ENCODE results near the gene SCN2B. TPM values are rescaled to one million over a fixed set of nuclear protein-coding genes. Genes with fewer than 3 reads are reported as not detected.
"Not testable (repeated sequence)": the region's sequence is repeated elsewhere in the genome, so short reads cannot be mapped to it uniquely, and the experiment has no call there.

The SCN2B gene
- polyA plus RNA-seq, 2 donors, result 0.06 to 0.19 TPM

- Histone ChIP-seq H3K9me3 (ENCODE audit: control insufficient read depth in 2 of 2, insufficient read depth in 1 of 2, low read depth in 1 of 2, low read length in 1 of 2) (no peaks in the 10 kb centered on the region), H3K36me3 (ENCODE audit: control insufficient read depth in 2 of 2, insufficient read depth in 2 of 2, low read length in 1 of 2) (no peaks in the 10 kb centered on the region), H3K27me3 (ENCODE audit: control insufficient read depth in 1 of 2, insufficient read depth in 2 of 2, low read length in 2 of 2) (no peaks in the 10 kb centered on the region), H3K4me1 (ENCODE audit: control insufficient read depth in 2 of 2, insufficient read depth in 2 of 2, low read length in 1 of 2) (peaks cover 0 to 4% of the 10 kb centered on the region in 2 donors), H3K27ac (ENCODE audit: low read depth in 2 of 2, low read length in 1 of 2) (no peak overlapping the region), H3K4me3 (ENCODE audit: low read depth in 1 of 2, low read length in 2 of 2) (no peak overlapping the region)
- WGBS, 2 donors, result 81 to 83% methylated on average over 6 of the region's 6 CpGs
Observed at GRCh38 chr11:118199135-118199534, 22.7 kb upstream of the SCN2B start.

GRCh38 chr11:118198370-118198769 is 21.9 kb upstream of the SCN2B start:
- peaks cover 0 to 4% of the 10 kb centered on the region in 2 donors for H3K4me1 ChIP-seq (ENCODE audit: control insufficient read depth in 2 of 2, insufficient read depth in 2 of 2, low read length in 1 of 2)
- no peaks in the 10 kb centered on the region for H3K9me3 ChIP-seq (ENCODE audit: control insufficient read depth in 2 of 2, insufficient read depth in 1 of 2, low read depth in 1 of 2, low read length in 1 of 2)
- no peak overlapping the region for H3K27ac ChIP-seq (ENCODE audit: low read depth in 2 of 2, low read length in 1 of 2)
- no peak overlapping the region for H3K4me3 ChIP-seq (ENCODE audit: low read depth in 1 of 2, low read length in 2 of 2)
- no peaks in the 10 kb centered on the region for H3K36me3 ChIP-seq (ENCODE audit: control insufficient read depth in 2 of 2, insufficient read depth in 2 of 2, low read length in 1 of 2)
- WGBS, 2 donors, result 1 to 2% methylated on average over 9 of the region's 9 CpGs
- H3K27me3 ChIP-seq (ENCODE audit: control insufficient read depth in 1 of 2, insufficient read depth in 2 of 2, low read length in 2 of 2), result no peaks in the 10 kb centered on the region

- no peaks in the 10 kb centered on the region for H3K27me3 ChIP-seq (ENCODE audit: control insufficient read depth in 1 of 2, insufficient read depth in 2 of 2, low read length in 2 of 2)
- 30 to 31% methylated on average over 10 of the region's 10 CpGs for WGBS, 2 donors
- H3K9me3 ChIP-seq (ENCODE audit: control insufficient read depth in 2 of 2, insufficient read depth in 1 of 2, low read depth in 1 of 2, low read length in 1 of 2), result no peaks in the 10 kb centered on the region
- H3K27ac ChIP-seq (ENCODE audit: low read depth in 2 of 2, low read length in 1 of 2), result peak overlapping the region; percentile 27 to 47
- no peaks in the 10 kb centered on the region for H3K36me3 ChIP-seq (ENCODE audit: control insufficient read depth in 2 of 2, insufficient read depth in 2 of 2, low read length in 1 of 2)
- no peak overlapping the region for H3K4me3 ChIP-seq (ENCODE audit: low read depth in 1 of 2, low read length in 2 of 2)
- H3K4me1 ChIP-seq (ENCODE audit: control insufficient read depth in 2 of 2, insufficient read depth in 2 of 2, low read length in 1 of 2), result peaks cover 0 to 4% of the 10 kb centered on the region in 2 donors
Observed at GRCh38 chr11:118194835-118195627, 18.6 kb upstream of the SCN2B start.

GRCh38 chr11:118193910-118194566 is 17.6 kb upstream of the SCN2B start:
- Histone ChIP-seq H3K36me3 (ENCODE audit: control insufficient read depth in 2 of 2, insufficient read depth in 2 of 2, low read length in 1 of 2) (no peaks in the 10 kb centered on the region), H3K9me3 (ENCODE audit: control insufficient read depth in 2 of 2, insufficient read depth in 1 of 2, low read depth in 1 of 2, low read length in 1 of 2) (no peaks in the 10 kb centered on the region), H3K4me3 (ENCODE audit: low read depth in 1 of 2, low read length in 2 of 2) (no peak overlapping the region), H3K27me3 (ENCODE audit: control insufficient read depth in 1 of 2, insufficient read depth in 2 of 2, low read length in 2 of 2) (no peaks in the 10 kb centered on the region), H3K27ac (ENCODE audit: low read depth in 2 of 2, low read length in 1 of 2) (no peak overlapping the region), H3K4me1 (ENCODE audit: control insufficient read depth in 2 of 2, insufficient read depth in 2 of 2, low read length in 1 of 2) (peaks cover 0 to 4% of the 10 kb centered on the region in 2 donors)
- 71 to 80% methylated on average over 6 of the region's 6 CpGs for WGBS, 2 donors

GRCh38 chr11:118192817-118193216 is 16.4 kb upstream of the SCN2B start:
- H3K4me3 ChIP-seq (ENCODE audit: low read depth in 1 of 2, low read length in 2 of 2); H3K27me3 ChIP-seq (ENCODE audit: control insufficient read depth in 1 of 2, insufficient read depth in 2 of 2, low read length in 2 of 2); H3K36me3 ChIP-seq (ENCODE audit: control insufficient read depth in 2 of 2, insufficient read depth in 2 of 2, low read length in 1 of 2); H3K9me3 ChIP-seq (ENCODE audit: control insufficient read depth in 2 of 2, insufficient read depth in 1 of 2, low read depth in 1 of 2, low read length in 1 of 2); H3K27ac ChIP-seq (ENCODE audit: low read depth in 2 of 2, low read length in 1 of 2); H3K4me1 ChIP-seq (ENCODE audit: control insufficient read depth in 2 of 2, insufficient read depth in 2 of 2, low read length in 1 of 2): not testable (repeated sequence)
- WGBS, 2 donors, result 83 to 95% methylated on average over 5 of the region's 5 CpGs

- H3K27ac ChIP-seq (ENCODE audit: low read depth in 2 of 2, low read length in 1 of 2); H3K4me1 ChIP-seq (ENCODE audit: control insufficient read depth in 2 of 2, insufficient read depth in 2 of 2, low read length in 1 of 2); H3K9me3 ChIP-seq (ENCODE audit: control insufficient read depth in 2 of 2, insufficient read depth in 1 of 2, low read depth in 1 of 2, low read length in 1 of 2); H3K27me3 ChIP-seq (ENCODE audit: control insufficient read depth in 1 of 2, insufficient read depth in 2 of 2, low read length in 2 of 2); H3K4me3 ChIP-seq (ENCODE audit: low read depth in 1 of 2, low read length in 2 of 2); H3K36me3 ChIP-seq (ENCODE audit: control insufficient read depth in 2 of 2, insufficient read depth in 2 of 2, low read length in 1 of 2): not testable (repeated sequence)
- 53 to 90% methylated on average over 2 of the region's 2 CpGs for WGBS, 2 donors
Observed at GRCh38 chr11:118190942-118191506, 14.6 kb upstream of the SCN2B start.

- Histone ChIP-seq H3K4me3 (ENCODE audit: low read depth in 1 of 2, low read length in 2 of 2) (no peak overlapping the region), H3K9me3 (ENCODE audit: control insufficient read depth in 2 of 2, insufficient read depth in 1 of 2, low read depth in 1 of 2, low read length in 1 of 2) (no peaks in the 10 kb centered on the region), H3K4me1 (ENCODE audit: control insufficient read depth in 2 of 2, insufficient read depth in 2 of 2, low read length in 1 of 2) (no peaks in the 10 kb centered on the region), H3K36me3 (ENCODE audit: control insufficient read depth in 2 of 2, insufficient read depth in 2 of 2, low read length in 1 of 2) (no peaks in the 10 kb centered on the region), H3K27me3 (ENCODE audit: control insufficient read depth in 1 of 2, insufficient read depth in 2 of 2, low read length in 2 of 2) (no peaks in the 10 kb centered on the region), H3K27ac (ENCODE audit: low read depth in 2 of 2, low read length in 1 of 2) (no peak overlapping the region)
- 38 to 68% methylated on average over 6 of the region's 6 CpGs for WGBS, 2 donors
Observed at GRCh38 chr11:118186346-118187107, 10.1 kb upstream of the SCN2B start.

- Histone ChIP-seq H3K27ac (ENCODE audit: low read depth in 2 of 2, low read length in 1 of 2) (no peak overlapping the region), H3K36me3 (ENCODE audit: control insufficient read depth in 2 of 2, insufficient read depth in 2 of 2, low read length in 1 of 2) (no peaks in the 10 kb centered on the region), H3K4me3 (ENCODE audit: low read depth in 1 of 2, low read length in 2 of 2) (no peak overlapping the region), H3K9me3 (ENCODE audit: control insufficient read depth in 2 of 2, insufficient read depth in 1 of 2, low read depth in 1 of 2, low read length in 1 of 2) (no peaks in the 10 kb centered on the region), H3K27me3 (ENCODE audit: control insufficient read depth in 1 of 2, insufficient read depth in 2 of 2, low read length in 2 of 2) (no peaks in the 10 kb centered on the region), H3K4me1 (ENCODE audit: control insufficient read depth in 2 of 2, insufficient read depth in 2 of 2, low read length in 1 of 2) (peaks cover 2 to 4% of the 10 kb centered on the region in 2 donors)
- 90 to 94% methylated on average over 12 of the region's 12 CpGs for WGBS, 2 donors
Observed at GRCh38 chr11:118184784-118185579, 8.5 kb upstream of the SCN2B start.

GRCh38 chr11:118183691-118184090 is 7.3 kb upstream of the SCN2B start:
- not testable (repeated sequence) for H3K27ac ChIP-seq (ENCODE audit: low read depth in 2 of 2, low read length in 1 of 2); H3K4me1 ChIP-seq (ENCODE audit: control insufficient read depth in 2 of 2, insufficient read depth in 2 of 2, low read length in 1 of 2); H3K4me3 ChIP-seq (ENCODE audit: low read depth in 1 of 2, low read length in 2 of 2); H3K27me3 ChIP-seq (ENCODE audit: control insufficient read depth in 1 of 2, insufficient read depth in 2 of 2, low read length in 2 of 2); H3K9me3 ChIP-seq (ENCODE audit: control insufficient read depth in 2 of 2, insufficient read depth in 1 of 2, low read depth in 1 of 2, low read length in 1 of 2); H3K36me3 ChIP-seq (ENCODE audit: control insufficient read depth in 2 of 2, insufficient read depth in 2 of 2, low read length in 1 of 2)
- WGBS, 2 donors, result 79 to 91% methylated on average over 5 of the region's 5 CpGs

Measured in esophagus (tissue), 2 donors.